GM12878 (cell line): Measurements from ENCODE around the gene GABBR2.

Experiments used
- POLR2A ChIP-seq: IDR thresholded peaks from 2 replicates; pipeline ENCODE4 v1.6.1; 2011; ENCODE audit warnings: low read depth, mild to moderate bottlenecking, low read length
- TAF1 ChIP-seq: IDR thresholded peaks from 2 replicates; pipeline ENCODE4 v1.6.1; 2011; ENCODE audit warnings: mild to moderate bottlenecking, low read depth, low read length, borderline replicate concordance
- TCF12 ChIP-seq: IDR thresholded peaks from 2 replicates; pipeline ENCODE4 v1.6.1; 2011; ENCODE audit warnings: low read depth, mild to moderate bottlenecking, low read length
- TCF7 ChIP-seq: IDR thresholded peaks from 2 replicates; pipeline ENCODE4 v1.6.1; 2014; ENCODE audit warnings: antibody characterized with exemption, borderline replicate concordance
- WRNIP1 ChIP-seq: IDR thresholded peaks from 2 replicates; pipeline ENCODE4 v1.6.1; 2011; ENCODE audit warnings: low read depth, low read length, improper control_type of control experiment, borderline replicate concordance
- TF ChIP-seq, protein P1 (sequence below), 3 experiments: IDR thresholded peaks in 2 of 3; conservative IDR thresholded peaks in 1 of 3; 2 replicates each; pipeline ENCODE4 v1.5.1; 2011; ENCODE audit warnings: low read depth in 3 of 3, low read length in 3 of 3, mild to moderate bottlenecking in 3 of 3, control low read depth in 2 of 3, moderate library complexity in 2 of 3, inconsistent platforms in 1 of 3, mixed read lengths in 1 of 3; ENCODE audit not compliant: control insufficient read depth in 2 of 3, insufficient read depth in 1 of 3; ENCODE audit errors: extremely low read depth in 1 of 3
- TF ChIP-seq, protein P2 (sequence below): IDR thresholded peaks from 2 replicates; pipeline ENCODE4 v1.6.1; 2012; ENCODE audit warnings: mild to moderate bottlenecking, low read depth, low read length
- TF ChIP-seq, protein P3 (sequence below): IDR thresholded peaks from 2 replicates; pipeline ENCODE4 v1.6.1; 2011; ENCODE audit warnings: low read depth, low read length, improper control_type of control experiment, borderline replicate concordance
- TF ChIP-seq, protein P4 (sequence below): IDR thresholded peaks from 2 replicates; pipeline ENCODE4 v1.6.1; 2011; ENCODE audit warnings: mild to moderate bottlenecking, low read depth, low read length, moderate library complexity; ENCODE audit not compliant: insufficient replicate concordance

DNA sequence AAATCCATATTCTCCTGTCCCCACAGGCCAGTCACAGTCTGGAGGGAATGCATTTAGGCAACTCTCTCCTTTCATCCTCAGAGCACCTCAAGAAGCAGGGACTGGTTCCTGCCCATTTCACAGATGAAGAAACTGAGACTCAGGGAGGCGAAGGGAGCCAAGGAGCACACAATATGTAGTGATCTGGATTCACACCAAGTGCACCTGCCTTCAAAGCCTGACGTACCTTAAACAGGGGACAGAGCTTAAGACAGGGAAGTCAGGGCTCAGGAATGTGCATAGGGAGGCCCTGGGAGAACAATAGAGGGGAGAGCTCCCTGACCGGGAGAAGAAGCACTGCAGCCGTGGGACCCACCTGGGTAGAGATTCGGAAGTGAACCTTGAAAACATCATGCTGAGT lies 83.0 kb downstream of the GABBR2 start:
- TF ChIP-seq, protein P1, sequence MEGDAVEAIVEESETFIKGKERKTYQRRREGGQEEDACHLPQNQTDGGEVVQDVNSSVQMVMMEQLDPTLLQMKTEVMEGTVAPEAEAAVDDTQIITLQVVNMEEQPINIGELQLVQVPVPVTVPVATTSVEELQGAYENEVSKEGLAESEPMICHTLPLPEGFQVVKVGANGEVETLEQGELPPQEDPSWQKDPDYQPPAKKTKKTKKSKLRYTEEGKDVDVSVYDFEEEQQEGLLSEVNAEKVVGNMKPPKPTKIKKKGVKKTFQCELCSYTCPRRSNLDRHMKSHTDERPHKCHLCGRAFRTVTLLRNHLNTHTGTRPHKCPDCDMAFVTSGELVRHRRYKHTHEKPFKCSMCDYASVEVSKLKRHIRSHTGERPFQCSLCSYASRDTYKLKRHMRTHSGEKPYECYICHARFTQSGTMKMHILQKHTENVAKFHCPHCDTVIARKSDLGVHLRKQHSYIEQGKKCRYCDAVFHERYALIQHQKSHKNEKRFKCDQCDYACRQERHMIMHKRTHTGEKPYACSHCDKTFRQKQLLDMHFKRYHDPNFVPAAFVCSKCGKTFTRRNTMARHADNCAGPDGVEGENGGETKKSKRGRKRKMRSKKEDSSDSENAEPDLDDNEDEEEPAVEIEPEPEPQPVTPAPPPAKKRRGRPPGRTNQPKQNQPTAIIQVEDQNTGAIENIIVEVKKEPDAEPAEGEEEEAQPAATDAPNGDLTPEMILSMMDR (IDR thresholded peaks at IDR 0.05 in 2 of 3, conservative IDR thresholded peaks at IDR 0.05 in 1 of 3; ENCODE audit: control insufficient read depth in 2 of 3, extremely low read depth in 1 of 3, insufficient read depth in 1 of 3, low read depth in 3 of 3, low read length in 3 of 3): no peak
- TF ChIP-seq TAF1 (no peak), WRNIP1 (no peak), TCF12 (no peak), TCF7 (no peak), POLR2A (no peak)
- TF ChIP-seq, protein P2, sequence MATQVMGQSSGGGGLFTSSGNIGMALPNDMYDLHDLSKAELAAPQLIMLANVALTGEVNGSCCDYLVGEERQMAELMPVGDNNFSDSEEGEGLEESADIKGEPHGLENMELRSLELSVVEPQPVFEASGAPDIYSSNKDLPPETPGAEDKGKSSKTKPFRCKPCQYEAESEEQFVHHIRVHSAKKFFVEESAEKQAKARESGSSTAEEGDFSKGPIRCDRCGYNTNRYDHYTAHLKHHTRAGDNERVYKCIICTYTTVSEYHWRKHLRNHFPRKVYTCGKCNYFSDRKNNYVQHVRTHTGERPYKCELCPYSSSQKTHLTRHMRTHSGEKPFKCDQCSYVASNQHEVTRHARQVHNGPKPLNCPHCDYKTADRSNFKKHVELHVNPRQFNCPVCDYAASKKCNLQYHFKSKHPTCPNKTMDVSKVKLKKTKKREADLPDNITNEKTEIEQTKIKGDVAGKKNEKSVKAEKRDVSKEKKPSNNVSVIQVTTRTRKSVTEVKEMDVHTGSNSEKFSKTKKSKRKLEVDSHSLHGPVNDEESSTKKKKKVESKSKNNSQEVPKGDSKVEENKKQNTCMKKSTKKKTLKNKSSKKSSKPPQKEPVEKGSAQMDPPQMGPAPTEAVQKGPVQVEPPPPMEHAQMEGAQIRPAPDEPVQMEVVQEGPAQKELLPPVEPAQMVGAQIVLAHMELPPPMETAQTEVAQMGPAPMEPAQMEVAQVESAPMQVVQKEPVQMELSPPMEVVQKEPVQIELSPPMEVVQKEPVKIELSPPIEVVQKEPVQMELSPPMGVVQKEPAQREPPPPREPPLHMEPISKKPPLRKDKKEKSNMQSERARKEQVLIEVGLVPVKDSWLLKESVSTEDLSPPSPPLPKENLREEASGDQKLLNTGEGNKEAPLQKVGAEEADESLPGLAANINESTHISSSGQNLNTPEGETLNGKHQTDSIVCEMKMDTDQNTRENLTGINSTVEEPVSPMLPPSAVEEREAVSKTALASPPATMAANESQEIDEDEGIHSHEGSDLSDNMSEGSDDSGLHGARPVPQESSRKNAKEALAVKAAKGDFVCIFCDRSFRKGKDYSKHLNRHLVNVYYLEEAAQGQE: no peak
- TF ChIP-seq, protein P3, sequence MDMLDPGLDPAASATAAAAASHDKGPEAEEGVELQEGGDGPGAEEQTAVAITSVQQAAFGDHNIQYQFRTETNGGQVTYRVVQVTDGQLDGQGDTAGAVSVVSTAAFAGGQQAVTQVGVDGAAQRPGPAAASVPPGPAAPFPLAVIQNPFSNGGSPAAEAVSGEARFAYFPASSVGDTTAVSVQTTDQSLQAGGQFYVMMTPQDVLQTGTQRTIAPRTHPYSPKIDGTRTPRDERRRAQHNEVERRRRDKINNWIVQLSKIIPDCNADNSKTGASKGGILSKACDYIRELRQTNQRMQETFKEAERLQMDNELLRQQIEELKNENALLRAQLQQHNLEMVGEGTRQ: no peak
- TF ChIP-seq, protein P4, sequence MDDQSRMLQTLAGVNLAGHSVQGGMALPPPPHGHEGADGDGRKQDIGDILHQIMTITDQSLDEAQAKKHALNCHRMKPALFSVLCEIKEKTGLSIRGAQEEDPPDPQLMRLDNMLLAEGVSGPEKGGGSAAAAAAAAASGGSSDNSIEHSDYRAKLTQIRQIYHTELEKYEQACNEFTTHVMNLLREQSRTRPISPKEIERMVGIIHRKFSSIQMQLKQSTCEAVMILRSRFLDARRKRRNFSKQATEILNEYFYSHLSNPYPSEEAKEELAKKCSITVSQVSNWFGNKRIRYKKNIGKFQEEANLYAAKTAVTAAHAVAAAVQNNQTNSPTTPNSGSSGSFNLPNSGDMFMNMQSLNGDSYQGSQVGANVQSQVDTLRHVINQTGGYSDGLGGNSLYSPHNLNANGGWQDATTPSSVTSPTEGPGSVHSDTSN: no peak
